Measurements from ENCODE around the gene PRRT3.

GRCh38 chr3:9980251-9980650 is 28.0 kb upstream of the PRRT3 start:
- no peak for TF ChIP-seq CTCF (IDR thresholded peaks at IDR 0.05)
- TF ChIP-seq POLR2A (IDR thresholded peaks at IDR 0.05) = no peak
